PC-3 (cell line): ENCODE measurements around the gene HMGN5. TPM values are rescaled to one million over a fixed set of nuclear protein-coding genes. Genes with fewer than 3 reads are reported as not detected.

Experiments
- ATAC-seq: fragments of 200-7000 bp; cut with Tn5 transposase; 2 replicates; pipeline ENCODE4 v1.9.1; 2020; ENCODE audit warnings: mild to moderate bottlenecking, moderate library complexity
- BruUV-seq: library from RNA; stranded (reverse); fragments of 400-500 nt; replicated peaks from 2 replicates; lab custom pipeline; 2021; lab: Mats Ljungman, UMichigan
- CTCF ChIA-PET: fragments of 300-600 bp; sonication (Branson Sonifier 250); formaldehyde crosslinking; loops from one replicate; lab custom pipeline; 2022; ENCODE audit warnings: antibody characterized with exemption; lab: Charles Lee
- POLR2A ChIA-PET: fragments of 300-600 bp; sonication (Branson Sonifier 250); formaldehyde crosslinking; loops from one replicate; lab custom pipeline; 2022; ENCODE audit warnings: antibody characterized with exemption; ENCODE audit not compliant: unreplicated experiment; lab: Charles Lee
- DNase-seq: peaks from one replicate; pipeline ENCODE4 v3.0.0-alpha.2; 2015
- H2AFZ ChIP-seq: fragments of 300-600 bp; sonication (generic); 2 replicates; pipeline ENCODE4 v1.6.0; 2016; ENCODE audit warnings: antibody characterized with exemption, low read length
- H3F3A ChIP-seq: fragments of 300-600 bp; sonication (generic); one replicate; pipeline ENCODE4 v1.6.0; 2017; ENCODE audit warnings: antibody characterized with exemption, low read length, control low read depth, mild to moderate bottlenecking; ENCODE audit not compliant: unreplicated experiment
- H3K27ac ChIP-seq: fragments of 300-600 bp; sonication (generic); 2 replicates; pipeline ENCODE4 v1.5.1; 2016; ENCODE audit warnings: mild to moderate bottlenecking, low read length
- H3K27me3 ChIP-seq: fragments of 300-600 bp; sonication (generic); 2 replicates; pipeline ENCODE4 v1.6.1; 2016; ENCODE audit warnings: low read length, mixed read lengths
- H3K36me3 ChIP-seq: fragments of 300-600 bp; sonication (generic); 2 replicates; pipeline ENCODE4 v1.6.1; 2016; ENCODE audit warnings: low read depth, mixed run types, low read length, mixed read lengths
- H3K4me1 ChIP-seq: fragments of 300-600 bp; sonication (generic); 2 replicates; pipeline ENCODE4 v1.5.1; 2016; ENCODE audit warnings: low read length; ENCODE audit not compliant: insufficient read depth
- H3K4me2 ChIP-seq: fragments of 300-600 bp; sonication (generic); 2 replicates; pipeline ENCODE4 v1.6.0; 2016; ENCODE audit warnings: low read length
- H3K4me3 ChIP-seq: fragments of 300-600 bp; sonication (generic); 2 replicates; pipeline ENCODE4 v1.5.1; 2016; ENCODE audit warnings: mild to moderate bottlenecking, low read length, mixed read lengths
- H3K79me2 ChIP-seq: fragments of 300-600 bp; sonication (generic); 2 replicates; pipeline ENCODE4 v1.6.1; 2017; ENCODE audit warnings: low read length, mixed read lengths
- H3K9ac ChIP-seq: fragments of 300-600 bp; sonication (generic); 2 replicates; pipeline ENCODE4 v1.6.0; 2016; ENCODE audit warnings: mild to moderate bottlenecking, low read length
- H3K9me2 ChIP-seq: fragments of 300-600 bp; sonication (generic); replicated peaks from 2 replicates; pipeline ENCODE4 v1.6.1; 2016; ENCODE audit warnings: mixed run types, low read length, mixed read lengths
- H3K9me3 ChIP-seq: fragments of 300-600 bp; sonication (generic); 2 replicates; pipeline ENCODE4 v1.6.1; 2016; ENCODE audit warnings: low read length, mixed read lengths
- H4K20me1 ChIP-seq: fragments of 300-600 bp; sonication (generic); 2 replicates; pipeline ENCODE4 v1.6.1; 2016; ENCODE audit warnings: low read length, mixed read lengths
- EZH2 ChIP-seq: fragments of 300-600 bp; sonication (generic); IDR thresholded peaks from one replicate; pipeline ENCODE4 v1.6.1; 2017; ENCODE audit warnings: antibody characterized with exemption, mild to moderate bottlenecking, low read length; ENCODE audit not compliant: unreplicated experiment
- EZH2phosphoT487 ChIP-seq: fragments of 300-600 bp; sonication (generic); IDR thresholded peaks from 2 replicates; pipeline ENCODE4 v1.6.1; 2018; ENCODE audit warnings: mild to moderate bottlenecking, antibody characterized with exemption, low read length, borderline replicate concordance
- intact Hi-C: fragments of 100-400 bp; cut with micrococcal nuclease; formaldehyde crosslinking; loops from 2 replicates; pipeline ENCODE4 v1.9.0; 2023
- total RNA-seq: library from RNA; depleted of rRNA; stranded (reverse); fragments of >200 nt; gene quantifications from 2 replicates; pipeline ENCODE4 v1.2.3, GENCODE V29; 2014
- TF ChIP-seq, protein P1 (sequence below): fragments of 300-600 bp; sonication (generic); conservative IDR thresholded peaks from 2 replicates; pipeline ENCODE4 v1.5.1; 2017; ENCODE audit warnings: antibody characterized with exemption, low read depth, mild to moderate bottlenecking, low read length

The HMGN5 gene
- total RNA-seq, 1 experiment from 2014 or later = 2.9 TPM

DNA sequence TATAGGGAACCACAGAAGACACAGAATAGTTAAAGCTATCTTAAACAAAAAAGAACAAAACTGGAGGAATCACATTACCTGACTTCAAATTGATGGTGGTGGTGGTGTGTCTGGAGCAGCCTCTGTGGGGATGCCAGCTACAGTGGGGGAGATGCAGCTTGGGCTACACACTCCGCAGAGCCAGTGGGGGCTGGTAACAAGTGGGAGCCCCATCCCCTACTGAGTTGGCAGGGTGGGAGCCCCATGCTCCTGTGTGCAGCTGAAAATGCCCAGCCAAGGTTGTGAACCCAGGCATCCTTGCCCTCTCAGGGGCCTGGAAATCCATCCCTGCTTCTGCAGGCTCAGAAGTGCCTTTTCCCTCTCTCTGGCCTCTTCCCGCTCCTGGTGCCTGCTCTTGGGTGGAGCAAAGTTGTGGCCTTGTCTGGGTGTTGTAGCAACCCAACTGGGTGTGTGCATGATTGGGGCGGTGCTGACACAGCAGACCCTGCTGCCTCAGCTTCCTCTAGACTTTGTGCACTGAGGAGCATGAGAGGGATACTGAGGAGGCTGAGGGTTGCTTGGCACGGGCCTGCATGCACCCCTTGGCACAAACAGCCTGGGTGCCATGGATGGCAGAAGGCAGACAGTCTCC is 39.1 kb upstream of the HMGN5 start:
- BruUV-seq = no TSS peak
- no peak for DNase-seq
- H3K9ac ChIP-seq = no peak overlapping the region
- no peak overlapping the region for H3K4me3 ChIP-seq
- intact Hi-C loops = no loop called here
- POLR2A ChIA-PET = no interaction called here
- H3K9me3 ChIP-seq = no peaks in the 10 kb centered on the region
- no peaks in the 10 kb centered on the region for H3F3A ChIP-seq
- H2AFZ ChIP-seq = no peak overlapping the region
- no peak for TF ChIP-seq EZH2phosphoT487
- TF ChIP-seq, protein P1, sequence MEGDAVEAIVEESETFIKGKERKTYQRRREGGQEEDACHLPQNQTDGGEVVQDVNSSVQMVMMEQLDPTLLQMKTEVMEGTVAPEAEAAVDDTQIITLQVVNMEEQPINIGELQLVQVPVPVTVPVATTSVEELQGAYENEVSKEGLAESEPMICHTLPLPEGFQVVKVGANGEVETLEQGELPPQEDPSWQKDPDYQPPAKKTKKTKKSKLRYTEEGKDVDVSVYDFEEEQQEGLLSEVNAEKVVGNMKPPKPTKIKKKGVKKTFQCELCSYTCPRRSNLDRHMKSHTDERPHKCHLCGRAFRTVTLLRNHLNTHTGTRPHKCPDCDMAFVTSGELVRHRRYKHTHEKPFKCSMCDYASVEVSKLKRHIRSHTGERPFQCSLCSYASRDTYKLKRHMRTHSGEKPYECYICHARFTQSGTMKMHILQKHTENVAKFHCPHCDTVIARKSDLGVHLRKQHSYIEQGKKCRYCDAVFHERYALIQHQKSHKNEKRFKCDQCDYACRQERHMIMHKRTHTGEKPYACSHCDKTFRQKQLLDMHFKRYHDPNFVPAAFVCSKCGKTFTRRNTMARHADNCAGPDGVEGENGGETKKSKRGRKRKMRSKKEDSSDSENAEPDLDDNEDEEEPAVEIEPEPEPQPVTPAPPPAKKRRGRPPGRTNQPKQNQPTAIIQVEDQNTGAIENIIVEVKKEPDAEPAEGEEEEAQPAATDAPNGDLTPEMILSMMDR = no peak
- no peak for TF ChIP-seq EZH2
- H3K27ac ChIP-seq = no peak overlapping the region
- H3K79me2 ChIP-seq = no peaks in the 10 kb centered on the region
- H3K9me2 ChIP-seq = no peaks in the 10 kb centered on the region
- ATAC-seq = no peak
- H4K20me1 ChIP-seq = no peaks in the 10 kb centered on the region
- H3K4me1 ChIP-seq = no peaks in the 10 kb centered on the region; the same call in 1 of the 2 replicates
- CTCF ChIA-PET = no interaction called here
- H3K27me3 ChIP-seq = no peaks in the 10 kb centered on the region
- no peaks in the 10 kb centered on the region for H3K36me3 ChIP-seq
- no peak overlapping the region for H3K4me2 ChIP-seq

DNA sequence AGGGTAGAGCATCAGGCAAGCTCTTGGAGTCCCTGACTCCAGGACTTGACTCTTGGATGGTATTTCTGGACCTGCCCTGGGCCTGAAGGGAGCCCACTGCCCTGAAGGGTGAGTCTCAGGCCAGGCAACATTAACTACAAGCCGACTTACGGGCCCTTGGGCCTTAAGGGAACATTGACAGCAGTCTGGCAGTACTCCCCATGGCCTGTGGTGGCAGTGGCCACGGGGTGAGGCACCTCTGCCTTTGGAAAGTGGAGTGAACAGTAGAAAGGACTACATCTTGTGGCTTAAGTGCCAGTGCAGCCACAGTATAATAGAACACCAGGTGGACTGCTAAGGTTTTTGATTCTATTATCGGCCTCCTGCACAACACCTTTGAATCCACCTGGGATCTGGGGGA is 36.5 kb upstream of the HMGN5 start:
- DNase-seq (no peak), ATAC-seq (no peak)
- Histone ChIP-seq H3K36me3 (no peaks in the 10 kb centered on the region), H3K4me3 (no peak overlapping the region), H2AFZ (no peak overlapping the region), H3K4me1 (no peaks in the 10 kb centered on the region; the same call in 1 of the 2 replicates), H3K9me3 (no peaks in the 10 kb centered on the region), H3K4me2 (no peak overlapping the region), H3K27me3 (no peaks in the 10 kb centered on the region), H3K27ac (no peak overlapping the region), H4K20me1 (no peaks in the 10 kb centered on the region), H3K9me2 (no peaks in the 10 kb centered on the region), H3K79me2 (no peaks in the 10 kb centered on the region), H3K9ac (no peak overlapping the region), H3F3A (no peaks in the 10 kb centered on the region)
- BruUV-seq = no TSS peak
- ChIA-PET POLR2A (no interaction called here), CTCF (no interaction called here)
- intact Hi-C loops = no loop called here
- TF ChIP-seq EZH2 (no peak), EZH2phosphoT487 (no peak)
- TF ChIP-seq, protein P1 = no peak

DNA sequence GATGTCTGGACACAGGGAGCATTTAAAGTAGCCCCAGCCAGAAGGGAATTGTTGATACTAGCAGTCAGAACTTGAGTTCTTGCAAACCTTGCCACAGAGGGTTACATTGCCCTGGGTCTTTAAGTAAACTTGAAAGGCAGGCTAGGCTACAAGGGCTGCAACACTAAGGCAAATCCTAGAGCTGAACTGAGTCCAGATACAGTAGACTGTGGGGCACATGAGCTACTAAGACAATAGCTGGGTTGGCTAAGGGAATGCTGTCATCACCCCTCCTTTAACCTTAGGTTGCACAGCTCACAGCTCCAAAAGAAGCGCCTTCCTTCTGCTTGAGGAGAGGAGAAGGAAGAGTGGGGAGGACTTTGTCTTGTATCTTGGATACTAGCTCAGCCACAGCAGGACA is 35.8 kb upstream of the HMGN5 start:
- intact Hi-C loops = no loop called here
- no peaks in the 10 kb centered on the region for H3K27me3 ChIP-seq
- H3K9me3 ChIP-seq = no peaks in the 10 kb centered on the region
- H2AFZ ChIP-seq = no peak overlapping the region
- BruUV-seq = no TSS peak
- H3K9ac ChIP-seq = no peak overlapping the region
- no peaks in the 10 kb centered on the region for H3K36me3 ChIP-seq
- no peaks in the 10 kb centered on the region for H3F3A ChIP-seq
- H3K79me2 ChIP-seq = no peaks in the 10 kb centered on the region
- no peak for TF ChIP-seq EZH2phosphoT487
- TF ChIP-seq, protein P1 = no peak
- TF ChIP-seq EZH2 = no peak
- ChIA-PET CTCF (no interaction called here), POLR2A (no interaction called here)
- no peaks in the 10 kb centered on the region; the same call in 1 of the 2 replicates for H3K4me1 ChIP-seq
- no peaks in the 10 kb centered on the region for H4K20me1 ChIP-seq
- no peak overlapping the region for H3K27ac ChIP-seq
- H3K9me2 ChIP-seq = no peaks in the 10 kb centered on the region
- H3K4me2 ChIP-seq = no peak overlapping the region
- ATAC-seq = no peak
- DNase-seq = no peak
- H3K4me3 ChIP-seq = no peak overlapping the region
